Hematopoietic multipotent progenitor cell treated with erythropoietin and hydrocortisone succinate and interleukin-3 and kit ligand, for 17 days (in vitro differentiated cells): ENCODE measurements around the gene UST.
"Not testable (repeated sequence)": the region's sequence is repeated elsewhere in the genome, so short reads cannot be mapped to it uniquely, and the experiment has no call there.

Source experiments
- DNase-seq: peaks from one replicate; pipeline ENCODE4 v3.0.0-alpha.2; 2015; ENCODE audit warnings: low spot score

Gene UST

GRCh38 chr6:148951662-148952061, 204.8 kb downstream of the UST start:
- no peak for DNase-seq

GRCh38 chr6:148952147-148953035, 205.6 kb downstream of the UST start:
- DNase-seq, result no peak

GRCh38 chr6:148954461-148954860, 207.6 kb downstream of the UST start:
- no peak for DNase-seq

- no peak for DNase-seq
Observed at GRCh38 chr6:148954934-148955333, 208.1 kb downstream of the UST start.

- DNase-seq, result no peak
Observed at GRCh38 chr6:148955441-148955840, 208.6 kb downstream of the UST start.

GRCh38 chr6:148956163-148956562, 209.3 kb downstream of the UST start:
- not testable (repeated sequence) for DNase-seq

GRCh38 chr6:148957752-148958151, 210.9 kb downstream of the UST start:
- no peak for DNase-seq

GRCh38 chr6:148959008-148959407, 212.2 kb downstream of the UST start:
- DNase-seq, result no peak

GRCh38 chr6:148959501-148959900, 212.7 kb downstream of the UST start:
- no peak for DNase-seq

- DNase-seq, result no peak
Observed at GRCh38 chr6:148962854-148963515, 216.2 kb downstream of the UST start.

- DNase-seq, result no peak
Observed at GRCh38 chr6:148963738-148964137, 216.9 kb downstream of the UST start.

- DNase-seq, result no peak
Observed at GRCh38 chr6:148964467-148964866, 217.6 kb downstream of the UST start.

GRCh38 chr6:148965287-148965686, 218.5 kb downstream of the UST start:
- DNase-seq, result no peak

GRCh38 chr6:148967011-148967520, 220.2 kb downstream of the UST start:
- DNase-seq, result no peak

- no peak for DNase-seq
Observed at GRCh38 chr6:148967541-148967956, 220.7 kb downstream of the UST start.

GRCh38 chr6:148968771-148969602, 222.2 kb downstream of the UST start:
- no peak for DNase-seq

GRCh38 chr6:148969603-148970061, 222.8 kb downstream of the UST start:
- no peak for DNase-seq

GRCh38 chr6:148971031-148971927, 224.4 kb downstream of the UST start:
- DNase-seq, result no peak

GRCh38 chr6:148972481-148972880, 225.7 kb downstream of the UST start:
- no peak for DNase-seq

GRCh38 chr6:148973538-148974208, 226.8 kb downstream of the UST start:
- no peak for DNase-seq

GRCh38 chr6:148974351-148974750, 227.5 kb downstream of the UST start:
- DNase-seq, result no peak
